Gastroesophageal sphincter (tissue), 4 donors: ENCODE results near the gene CDYL. TPM values are rescaled to one million over a fixed set of nuclear protein-coding genes. Genes with fewer than 3 reads are reported as not detected.
A peak's percentile ranks its signal among the peaks of the same experiment; 100 is the strongest.

ENCODE experiments used
- ATAC-seq: fragments of 150-250 bp; one replicate; pipeline ENCODE4 v1.9.1; 2016; ENCODE audit warnings: mild to moderate bottlenecking, moderate library complexity
- H3K27ac ChIP-seq, 4 donors: fragments of 200-600 bp; sonication (generic) in 3 of 4; 1 replicate in 3 of 4; 2 replicates in 1 of 4; pipeline ENCODE4 v1.5.1; 2016 to 2019
- H3K27me3 ChIP-seq: fragments of 200-600 bp; sonication (generic); one replicate; pipeline ENCODE4 v1.5.1; 2019
- H3K36me3 ChIP-seq, 2 donors: fragments of 200-600 bp; sonication (generic); one replicate each; pipeline ENCODE4 v1.5.1; 2019; ENCODE audit warnings: control low read depth in 1 of 2
- H3K4me1 ChIP-seq, 3 donors: fragments of 200-600 bp; sonication (generic); 1 replicate in 2 of 3; 2 replicates in 1 of 3; pipeline ENCODE4 v1.5.1; 2016 to 2019; ENCODE audit warnings: control low read depth in 2 of 3
- H3K4me3 ChIP-seq, 2 donors: fragments of 200-600 bp; sonication (generic); one replicate each; pipeline ENCODE4 v1.5.1; 2019; ENCODE audit warnings: mild to moderate bottlenecking in 1 of 2, moderate library complexity in 1 of 2
- H3K9me3 ChIP-seq, 3 donors: fragments of 200-600 bp; sonication (generic); one replicate each; pipeline ENCODE4 v1.5.1; 2017 to 2019; ENCODE audit warnings: control low read depth in 2 of 3
- CTCF ChIP-seq, 4 experiments: fragments of 200-600 bp in 2 of 4; fragments of 450-650 bp in 2 of 4; sonication (generic) in 1 of 4; IDR thresholded peaks; one replicate each; pipeline ENCODE4 v1.5.1; 2017 to 2019; ENCODE audit warnings: antibody characterized with exemption in 4 of 4, mild to moderate bottlenecking in 2 of 4, moderate library complexity in 2 of 4
- EP300 ChIP-seq: sonication (generic); formaldehyde crosslinking; IDR thresholded peaks from one replicate; pipeline ENCODE4 v1.6.1; 2017; ENCODE audit warnings: antibody characterized with exemption, mild to moderate bottlenecking
- POLR2A ChIP-seq, 2 donors: fragments of 450-650 bp; IDR thresholded peaks; one replicate each; pipeline ENCODE4 v1.6.1; 2017; ENCODE audit warnings: antibody characterized with exemption in 2 of 2, mild to moderate bottlenecking in 2 of 2, moderate library complexity in 1 of 2
- POLR2AphosphoS5 ChIP-seq: sonication (generic); formaldehyde crosslinking; IDR thresholded peaks from one replicate; pipeline ENCODE4 v1.6.1; 2017; ENCODE audit warnings: antibody characterized with exemption
- WGBS, 2 donors: methylation state at CpG; one replicate each; pipeline ENCODE4 v1.1.5; 2018; ENCODE audit warnings: low coverage in 1 of 2; 5-methylcytosine and 5-hydroxymethylcytosine counted together
- total RNA-seq, 4 donors: library from RNA; depleted of rRNA; stranded (reverse); fragments of >200 nt; gene quantifications; one replicate each; pipeline ENCODE4 v1.1.0, GENCODE V29; 2016

CDYL gene
- total RNA-seq, 4 donors from 2014 or later = 32.0 to 68.3 (median 54.0) TPM

GRCh38 chr6:4728436-4728769 lies 47.8 kb upstream of the CDYL start:
- Histone ChIP-seq H3K27ac (no peak overlapping the region), H3K4me3 (no peak overlapping the region), H3K36me3 (no peaks in the 10 kb centered on the region), H3K9me3 (no peaks in the 10 kb centered on the region), H3K27me3 (no peaks in the 10 kb centered on the region), H3K4me1 (peaks cover 0 to 9% (median 0%) of the 10 kb centered on the region in 3 donors)
- 86 to 87% methylated on average over 4 of the region's 4 CpGs for WGBS, 2 donors
- ATAC-seq = no peak
- TF ChIP-seq POLR2A (IDR thresholded peaks at IDR 0.05) (no peak), CTCF (IDR thresholded peaks at IDR 0.05) (no peak), POLR2AphosphoS5 (no peak), EP300 (no peak)

GRCh38 chr6:4728926-4729325 lies 47.3 kb upstream of the CDYL start:
- H3K27me3 ChIP-seq = no peaks in the 10 kb centered on the region
- ATAC-seq = no peak
- 55 to 92% methylated on average over 1 to 2 of the region's 2 CpGs for WGBS, 2 donors

GRCh38 chr6:4731996-4732395 lies 44.2 kb upstream of the CDYL start:
- Histone ChIP-seq H3K9me3 (no peaks in the 10 kb centered on the region), H3K4me3 (no peak overlapping the region), H3K36me3 (no peaks in the 10 kb centered on the region), H3K27ac (no peak overlapping the region), H3K27me3 (no peaks in the 10 kb centered on the region), H3K4me1 (peaks cover 0 to 10% (median 0%) of the 10 kb centered on the region in 3 donors)
- TF ChIP-seq POLR2AphosphoS5 = no peak
- no peak for TF ChIP-seq CTCF (IDR thresholded peaks at IDR 0.05)
- no peak for TF ChIP-seq POLR2A (IDR thresholded peaks at IDR 0.05)
- no peak for TF ChIP-seq EP300
- 76 to 100% methylated on average over 1 to 3 of the region's 3 CpGs for WGBS, 2 donors
- no peak for ATAC-seq

More at GRCh38 chr6:4728926-4729325, 47.3 kb upstream of the CDYL start:
- Histone ChIP-seq H3K9me3 (no peaks in the 10 kb centered on the region), H3K4me1 (peaks cover 0 to 10% (median 0%) of the 10 kb centered on the region in 3 donors), H3K4me3 (no peak overlapping the region), H3K27ac (no peak overlapping the region), H3K36me3 (no peaks in the 10 kb centered on the region)
- TF ChIP-seq CTCF (IDR thresholded peaks at IDR 0.05) (no peak), EP300 (no peak)

DNA sequence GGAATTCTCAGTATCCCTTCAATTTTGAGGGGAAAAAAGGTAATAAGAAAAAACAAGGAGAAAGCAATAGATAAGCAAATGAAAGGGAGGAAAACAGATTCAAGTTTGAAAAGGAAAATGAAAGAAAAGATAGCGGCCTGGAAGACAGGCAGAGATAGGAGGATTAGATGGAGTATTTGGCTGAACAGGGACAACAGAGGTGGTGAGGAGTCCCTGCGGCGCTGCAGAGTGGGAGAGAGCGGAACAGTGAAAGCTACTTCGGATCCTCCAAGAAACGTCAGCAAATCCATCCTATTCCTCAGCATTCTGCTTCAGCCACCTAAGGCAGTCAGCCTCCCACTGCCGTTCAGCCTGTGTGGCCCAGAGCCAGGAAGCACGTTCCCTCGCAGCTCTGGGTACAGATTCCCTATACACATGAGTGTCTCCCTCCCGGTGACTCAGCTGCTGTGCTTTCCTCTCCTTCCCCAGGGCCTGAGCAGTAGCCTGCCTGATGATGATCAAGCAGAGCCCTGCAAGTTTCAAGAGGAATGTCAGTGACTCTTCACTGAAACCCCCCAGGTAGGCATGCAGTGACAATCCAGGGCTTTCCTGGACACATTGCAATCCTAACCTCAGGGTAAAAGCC lies 43.4 kb upstream of the CDYL start:
- no peaks in the 10 kb centered on the region for H3K9me3 ChIP-seq
- TF ChIP-seq CTCF (IDR thresholded peaks at IDR 0.05) (no peak), EP300 (no peak), POLR2AphosphoS5 (peak; percentile 54), POLR2A (IDR thresholded peaks at IDR 0.05) (no peak)
- ATAC-seq = peak; percentile 77
- H3K36me3 ChIP-seq = no peaks in the 10 kb centered on the region
- H3K4me3 ChIP-seq = peak overlapping the region in 1 of 2 donors; percentile 26
- peaks cover 0 to 10% (median 0%) of the 10 kb centered on the region in 3 donors for H3K4me1 ChIP-seq
- WGBS, 2 donors = 9 to 13% methylated on average over 7 to 9 of the region's 10 CpGs
- peak overlapping the region in 1 of 4 donors; percentile 14 for H3K27ac ChIP-seq
- H3K27me3 ChIP-seq = no peaks in the 10 kb centered on the region

DNA sequence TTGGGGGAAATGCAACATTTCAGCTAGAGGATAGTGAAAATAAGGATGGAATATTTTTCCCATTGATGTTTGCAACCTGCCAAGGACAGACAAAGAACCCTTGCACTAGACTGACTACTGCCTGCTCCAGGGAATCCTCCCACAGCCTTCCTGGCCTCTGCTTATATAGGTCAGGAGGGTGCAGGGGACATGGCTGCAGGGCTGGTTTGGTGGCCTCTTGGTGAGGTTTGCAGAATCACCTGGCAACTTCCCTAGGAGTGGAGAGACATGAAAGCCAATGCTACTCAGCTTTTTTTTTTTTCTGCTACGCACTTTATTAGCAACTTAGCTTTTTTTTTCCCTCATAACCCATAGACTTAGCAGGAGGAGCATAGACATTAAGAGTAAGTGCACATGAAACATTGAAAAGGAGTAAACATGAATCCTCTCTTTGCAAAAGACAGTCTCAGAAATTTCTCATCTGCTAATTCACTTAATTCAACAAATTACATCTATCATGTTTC lies 39.8 kb upstream of the CDYL start:
- no peak overlapping the region for H3K4me3 ChIP-seq
- peaks cover 0 to 10% (median 0%) of the 10 kb centered on the region in 3 donors for H3K4me1 ChIP-seq
- TF ChIP-seq POLR2AphosphoS5 = no peak
- TF ChIP-seq CTCF (IDR thresholded peaks at IDR 0.05) = no peak
- no peak for ATAC-seq
- WGBS, 2 donors = 78 to 100% methylated on average over 1 of the region's 1 CpG
- H3K27ac ChIP-seq = no peak overlapping the region
- no peaks in the 10 kb centered on the region for H3K27me3 ChIP-seq
- no peaks in the 10 kb centered on the region for H3K9me3 ChIP-seq
- no peaks in the 10 kb centered on the region for H3K36me3 ChIP-seq
